Measurements from ENCODE around the gene SNPH. TPM values are rescaled to one million over a fixed set of nuclear protein-coding genes. Genes with fewer than 3 reads are reported as not detected.
A peak's percentile ranks its signal among the peaks of the same experiment; 100 is the strongest.

SNPH gene
- total RNA-seq, 1 experiment from 2014 or later = 0.43 TPM

DNA sequence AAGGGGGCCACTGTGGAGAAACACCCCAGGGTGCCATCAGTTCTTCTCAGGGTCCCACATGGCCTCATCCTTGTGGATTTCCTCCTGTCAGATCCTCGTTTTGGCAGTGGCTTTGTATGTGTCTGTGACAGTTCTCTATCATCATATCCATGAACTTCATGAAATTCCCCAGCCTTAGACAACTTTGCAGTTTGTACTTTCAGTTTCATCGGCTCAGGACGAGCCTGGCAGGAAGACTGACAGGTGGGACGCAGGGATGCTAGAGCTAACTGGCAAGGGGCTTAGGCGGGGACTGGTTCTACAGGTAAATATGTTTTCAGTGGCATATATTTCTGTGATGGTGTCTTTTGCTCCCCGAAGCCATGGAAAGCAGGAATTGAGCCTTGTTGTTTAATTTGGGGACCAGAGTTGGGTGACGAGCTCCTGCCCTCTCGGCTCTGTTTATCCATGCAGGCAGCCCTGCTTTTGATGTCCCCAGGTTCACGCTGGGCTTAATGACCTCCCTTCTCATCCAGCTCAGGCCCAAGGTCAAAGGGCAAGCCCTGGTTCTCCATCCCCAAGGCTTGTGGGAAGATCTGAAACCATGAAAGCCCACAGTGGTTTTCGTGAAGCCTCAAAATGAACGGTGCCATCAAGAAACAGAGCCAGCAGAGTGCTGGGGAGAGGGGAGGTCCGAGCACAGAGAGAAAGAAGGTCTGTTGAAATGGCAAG, 51.6 kb downstream of the SNPH start:
- DNase-seq (ENCODE audit: low spot score) = peak; percentile 77
- intact Hi-C loops (cut with micrococcal nuclease; ENCODE audit: unreplicated experiment) = no loop called here
- peak overlapping the region; percentile 25 for H3K4me3 ChIP-seq (ENCODE audit: low read depth, low read length, poor library complexity, severe bottlenecking)
- BruUV-seq (replicated peaks) = no TSS peak
- no peaks in the 10 kb centered on the region for H3K9me3 ChIP-seq (ENCODE audit: low read depth, low read length, poor library complexity, severe bottlenecking)
- POLR2A ChIA-PET (ENCODE audit: low non-redundant PET) = no interaction called here
- CTCF ChIA-PET = no interaction called here
- peaks cover 5% of the 10 kb centered on the region for H3K4me1 ChIP-seq (ENCODE audit: insufficient read depth, low read length, poor library complexity, severe bottlenecking)
- H3K36me3 ChIP-seq (ENCODE audit: insufficient read depth, low read length, poor library complexity, severe bottlenecking) = no peaks in the 10 kb centered on the region
- no peaks in the 10 kb centered on the region for H3K27me3 ChIP-seq (replicated peaks; ENCODE audit: insufficient read depth, low read depth, low read length, poor library complexity)
- peak overlapping the region; percentile 26 for H3K27ac ChIP-seq (ENCODE audit: low read depth, low read length, poor library complexity, severe bottlenecking)
- TF ChIP-seq, protein P1, sequence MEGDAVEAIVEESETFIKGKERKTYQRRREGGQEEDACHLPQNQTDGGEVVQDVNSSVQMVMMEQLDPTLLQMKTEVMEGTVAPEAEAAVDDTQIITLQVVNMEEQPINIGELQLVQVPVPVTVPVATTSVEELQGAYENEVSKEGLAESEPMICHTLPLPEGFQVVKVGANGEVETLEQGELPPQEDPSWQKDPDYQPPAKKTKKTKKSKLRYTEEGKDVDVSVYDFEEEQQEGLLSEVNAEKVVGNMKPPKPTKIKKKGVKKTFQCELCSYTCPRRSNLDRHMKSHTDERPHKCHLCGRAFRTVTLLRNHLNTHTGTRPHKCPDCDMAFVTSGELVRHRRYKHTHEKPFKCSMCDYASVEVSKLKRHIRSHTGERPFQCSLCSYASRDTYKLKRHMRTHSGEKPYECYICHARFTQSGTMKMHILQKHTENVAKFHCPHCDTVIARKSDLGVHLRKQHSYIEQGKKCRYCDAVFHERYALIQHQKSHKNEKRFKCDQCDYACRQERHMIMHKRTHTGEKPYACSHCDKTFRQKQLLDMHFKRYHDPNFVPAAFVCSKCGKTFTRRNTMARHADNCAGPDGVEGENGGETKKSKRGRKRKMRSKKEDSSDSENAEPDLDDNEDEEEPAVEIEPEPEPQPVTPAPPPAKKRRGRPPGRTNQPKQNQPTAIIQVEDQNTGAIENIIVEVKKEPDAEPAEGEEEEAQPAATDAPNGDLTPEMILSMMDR (conservative IDR thresholded peaks at IDR 0.05; ENCODE audit: low read depth, low read length) = no peak
- TF ChIP-seq EZH2 (IDR thresholded peaks at IDR 0.05; ENCODE audit: borderline replicate concordance, low read depth, low read length, poor library complexity, severe bottlenecking) = no peak

DNA sequence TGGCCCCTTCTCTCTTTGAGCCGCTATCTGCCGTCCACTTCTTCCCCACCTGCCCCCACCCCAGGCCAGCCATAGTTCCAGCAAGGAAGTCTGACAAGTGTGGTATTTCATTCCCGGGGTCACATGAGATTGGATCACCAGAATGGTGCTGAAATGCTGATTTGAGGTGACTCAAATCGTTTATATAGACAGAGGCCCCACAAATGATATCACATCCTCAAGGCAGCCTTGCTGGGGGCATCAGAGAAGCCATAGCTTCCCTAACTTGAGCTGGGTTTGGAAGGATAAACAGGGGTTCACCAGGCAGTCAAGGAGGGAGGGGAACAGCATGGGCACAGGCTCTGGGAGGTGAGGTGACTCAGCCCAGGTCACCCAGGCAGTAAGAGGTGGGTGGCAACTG, 53.0 kb downstream of the SNPH start:
- POLR2A ChIA-PET (ENCODE audit: low non-redundant PET) = no interaction called here

DNA sequence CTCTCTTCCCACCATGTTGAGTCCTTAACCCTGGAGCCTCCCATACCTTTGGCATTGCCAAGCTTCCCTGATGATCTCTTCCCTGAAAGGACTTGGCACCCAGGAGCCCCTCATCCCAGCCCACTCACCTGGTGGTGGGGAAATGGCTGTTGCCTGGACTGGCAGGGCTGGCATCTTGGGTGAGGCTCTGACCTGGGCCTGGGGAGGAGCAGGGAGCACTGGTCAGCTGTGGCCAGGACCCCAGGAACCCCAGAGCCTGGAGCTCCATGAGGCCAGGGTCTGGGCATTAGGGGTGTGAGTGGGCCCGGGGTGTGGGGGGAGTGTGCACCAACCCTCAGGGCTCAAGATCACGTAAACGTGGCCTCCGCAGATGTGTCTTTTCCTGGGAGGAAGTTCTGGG, 53.4 kb downstream of the SNPH start:
- no peak for DNase-seq (ENCODE audit: low spot score)
- ChIA-PET CTCF (interaction anchor here (1.0 kb wide), 1 partner anchor 9 kb away, joined by 3 read pairs; no protein-coding TSS in a partner anchor), POLR2A (ENCODE audit: low non-redundant PET) (no interaction called here)
- Histone ChIP-seq H3K4me3 (ENCODE audit: low read depth, low read length, poor library complexity, severe bottlenecking) (no peak overlapping the region), H3K27me3 (replicated peaks; ENCODE audit: insufficient read depth, low read depth, low read length, poor library complexity) (no peaks in the 10 kb centered on the region), H3K9me3 (ENCODE audit: low read depth, low read length, poor library complexity, severe bottlenecking) (no peaks in the 10 kb centered on the region), H3K36me3 (ENCODE audit: insufficient read depth, low read length, poor library complexity, severe bottlenecking) (no peaks in the 10 kb centered on the region), H3K4me1 (ENCODE audit: insufficient read depth, low read length, poor library complexity, severe bottlenecking) (peaks cover 1% of the 10 kb centered on the region), H3K27ac (ENCODE audit: low read depth, low read length, poor library complexity, severe bottlenecking) (no peak overlapping the region)
- TF ChIP-seq, protein P1 (conservative IDR thresholded peaks at IDR 0.05; ENCODE audit: low read depth, low read length) = no peak
- TF ChIP-seq EZH2 (IDR thresholded peaks at IDR 0.05; ENCODE audit: borderline replicate concordance, low read depth, low read length, poor library complexity, severe bottlenecking) = no peak
- intact Hi-C loops (cut with micrococcal nuclease; ENCODE audit: unreplicated experiment) = no loop called here
- BruUV-seq (replicated peaks) = no TSS peak

More for the DNA sequence above, 53.0 kb downstream of the SNPH start:
- H3K4me3 ChIP-seq (ENCODE audit: low read depth, low read length, poor library complexity, severe bottlenecking) = no peak overlapping the region
- no peak overlapping the region for H3K27ac ChIP-seq (ENCODE audit: low read depth, low read length, poor library complexity, severe bottlenecking)
- H3K36me3 ChIP-seq (ENCODE audit: insufficient read depth, low read length, poor library complexity, severe bottlenecking) = no peaks in the 10 kb centered on the region
- DNase-seq (ENCODE audit: low spot score) = no peak
- CTCF ChIA-PET = interaction anchor here (0.6 to 1.0 kb wide), 2 partner anchors 9 to 391 kb away, joined by 3 read pairs; no protein-coding TSS in a partner anchor
- H3K9me3 ChIP-seq (ENCODE audit: low read depth, low read length, poor library complexity, severe bottlenecking) = no peaks in the 10 kb centered on the region
- intact Hi-C loops (cut with micrococcal nuclease; ENCODE audit: unreplicated experiment) = no loop called here
- BruUV-seq (replicated peaks) = no TSS peak
- H3K27me3 ChIP-seq (replicated peaks; ENCODE audit: insufficient read depth, low read depth, low read length, poor library complexity) = no peaks in the 10 kb centered on the region
- H3K4me1 ChIP-seq (ENCODE audit: insufficient read depth, low read length, poor library complexity, severe bottlenecking) = no peaks in the 10 kb centered on the region
- TF ChIP-seq, protein P1 (conservative IDR thresholded peaks at IDR 0.05; ENCODE audit: low read depth, low read length) = no peak
- TF ChIP-seq EZH2 (IDR thresholded peaks at IDR 0.05; ENCODE audit: borderline replicate concordance, low read depth, low read length, poor library complexity, severe bottlenecking) = no peak

All from A673 (cell line).